ENCODE measurements around the gene DNAH17. TPM values are rescaled to one million over a fixed set of nuclear protein-coding genes. Genes with fewer than 3 reads are reported as not detected.
A peak's percentile ranks its signal among the peaks of the same experiment; 100 is the strongest.

DNAH17 gene
- total RNA-seq, 1 experiment from 2014 or later: 0.13 TPM

DNA sequence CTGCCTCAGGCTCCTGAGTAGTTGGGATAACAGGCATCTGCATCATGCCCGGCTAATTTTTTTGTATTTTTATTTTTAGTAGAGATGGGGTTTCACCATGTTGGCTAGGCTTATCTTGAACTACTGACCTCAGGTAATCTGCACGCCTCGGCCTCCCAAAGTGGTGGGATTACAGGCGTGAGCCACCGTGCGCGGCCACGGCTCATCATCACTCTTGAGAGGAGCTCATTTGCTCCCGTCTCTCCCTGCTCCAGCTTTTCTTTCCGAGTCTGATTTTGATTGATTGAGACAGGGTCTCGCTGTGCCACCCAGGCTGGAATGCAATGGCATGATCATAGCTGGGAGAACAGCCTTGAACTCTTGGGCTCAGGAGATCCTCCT is 186.2 kb downstream of the DNAH17 start:
- peaks cover 18 to 40% (median 31%) of the 10 kb centered on the region in 3 experiments; a peak in 6 of 7 replicates for H3K36me3 Mint-ChIP-seq (ENCODE audit: insufficient read depth in 1 of 3, low read depth in 3 of 3)
- Histone ChIP-seq H3K23me2 (ENCODE audit: insufficient read length, low read depth, low read length, poor library complexity, severe bottlenecking) (no peaks in the 10 kb centered on the region), H3K4me1 (ENCODE audit: insufficient read depth, low read length) (peaks cover 9% of the 10 kb centered on the region), H3K4me2 (ENCODE audit: insufficient read depth, insufficient read length, low read length) (no peak overlapping the region), H4K5ac (ENCODE audit: insufficient read length, low read depth, low read length) (no peak overlapping the region), H3K27ac (ENCODE audit: insufficient read length, low read depth, low read length) (no peak overlapping the region), H2BK120ac (ENCODE audit: low read depth, low read length, poor library complexity, severe bottlenecking) (no peak overlapping the region), H2AFZ (ENCODE audit: low read length) (no peak overlapping the region), H4K91ac (ENCODE audit: insufficient read length, low read depth, low read length) (no peak overlapping the region), H3K23ac (ENCODE audit: insufficient read length, low read depth, low read length) (no peak overlapping the region), H2BK5ac (ENCODE audit: insufficient read length, low read length) (no peak overlapping the region), H3K9ac (ENCODE audit: extremely low read depth, insufficient read length, low read length) (no peak overlapping the region), H3K56ac (ENCODE audit: insufficient read length, low read depth, low read length) (no peak overlapping the region), H2BK20ac (ENCODE audit: low read depth, low read length, poor library complexity, severe bottlenecking) (no peak overlapping the region), H2BK15ac (ENCODE audit: low read depth, low read length) (no peak overlapping the region), H2BK12ac (ENCODE audit: insufficient read length, low read depth, low read length) (no peak overlapping the region), H3K4ac (ENCODE audit: low read depth, low read length) (no peak overlapping the region), H3T11ph (ENCODE audit: low read length) (no peak overlapping the region), H3K14ac (ENCODE audit: insufficient read depth, low read length) (no peak overlapping the region), H3K9me3 (ENCODE audit: control insufficient read depth, low read depth, low read length) (no peaks in the 10 kb centered on the region), H4K20me1 (ENCODE audit: control insufficient read depth, insufficient read depth, insufficient read length) (no peaks in the 10 kb centered on the region), H4K8ac (replicated peaks; ENCODE audit: insufficient read length, low read depth, low read length) (no peak overlapping the region), H3K18ac (ENCODE audit: insufficient read length, low read depth, low read length) (no peak overlapping the region), H3K79me2 (ENCODE audit: insufficient read depth, low read length) (peaks cover 41% of the 10 kb centered on the region; the same call in 1 of the 2 replicates), H3K27me3 (ENCODE audit: insufficient read depth, low read length) (no peaks in the 10 kb centered on the region), H3K79me1 (ENCODE audit: insufficient read depth, low read depth, low read length, poor library complexity, severe bottlenecking) (peaks cover 12% of the 10 kb centered on the region), H2AK5ac (ENCODE audit: insufficient read length, low read length) (no peak overlapping the region)
- H3K27ac Mint-ChIP-seq: peak overlapping the region in 1 of 3 experiments; percentile 85; a peak in 1 of 7 replicates
- TF ChIP-seq, protein P1, sequence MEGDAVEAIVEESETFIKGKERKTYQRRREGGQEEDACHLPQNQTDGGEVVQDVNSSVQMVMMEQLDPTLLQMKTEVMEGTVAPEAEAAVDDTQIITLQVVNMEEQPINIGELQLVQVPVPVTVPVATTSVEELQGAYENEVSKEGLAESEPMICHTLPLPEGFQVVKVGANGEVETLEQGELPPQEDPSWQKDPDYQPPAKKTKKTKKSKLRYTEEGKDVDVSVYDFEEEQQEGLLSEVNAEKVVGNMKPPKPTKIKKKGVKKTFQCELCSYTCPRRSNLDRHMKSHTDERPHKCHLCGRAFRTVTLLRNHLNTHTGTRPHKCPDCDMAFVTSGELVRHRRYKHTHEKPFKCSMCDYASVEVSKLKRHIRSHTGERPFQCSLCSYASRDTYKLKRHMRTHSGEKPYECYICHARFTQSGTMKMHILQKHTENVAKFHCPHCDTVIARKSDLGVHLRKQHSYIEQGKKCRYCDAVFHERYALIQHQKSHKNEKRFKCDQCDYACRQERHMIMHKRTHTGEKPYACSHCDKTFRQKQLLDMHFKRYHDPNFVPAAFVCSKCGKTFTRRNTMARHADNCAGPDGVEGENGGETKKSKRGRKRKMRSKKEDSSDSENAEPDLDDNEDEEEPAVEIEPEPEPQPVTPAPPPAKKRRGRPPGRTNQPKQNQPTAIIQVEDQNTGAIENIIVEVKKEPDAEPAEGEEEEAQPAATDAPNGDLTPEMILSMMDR (conservative IDR thresholded peaks at IDR 0.05): no peak
- no CpG with 5 or more reads among the region's 11 CpGs for WGBS (ENCODE audit: extremely low coverage, insufficient read length, low lambda C conversion rate)
- DNase-seq: no peak
- no peak overlapping the region for H3K4me3 Mint-ChIP-seq
- no peaks in the 10 kb centered on the region for H3K9me3 Mint-ChIP-seq
- H3K27me3 Mint-ChIP-seq (ENCODE audit: low read depth): no peaks in the 10 kb centered on the region
- peaks cover 22 to 31% of the 10 kb centered on the region in 2 experiments for H3K4me1 Mint-ChIP-seq

All from H9 (cell line).